Testis (tissue), 3 donors: ENCODE results near the gene BNC2. TPM values are rescaled to one million over a fixed set of nuclear protein-coding genes. Genes with fewer than 3 reads are reported as not detected.

Source experiments
- DNase-seq: peaks from one replicate; pipeline ENCODE4 v3.0.0-alpha.2; 2019
- H3K27ac ChIP-seq, 2 donors: fragments of 200-600 bp; sonication (generic); one replicate each; pipeline ENCODE4 v1.5.1; 2019
- H3K27me3 ChIP-seq: fragments of 200-600 bp; sonication (generic); one replicate; pipeline ENCODE4 v1.5.1; 2019
- H3K36me3 ChIP-seq: fragments of 200-600 bp; sonication (generic); one replicate; pipeline ENCODE4 v1.5.1; 2017; ENCODE audit warnings: low read depth; ENCODE audit errors: missing control alignments
- H3K4me1 ChIP-seq: fragments of 200-600 bp; sonication (generic); one replicate; pipeline ENCODE4 v1.5.1; 2019
- H3K4me3 ChIP-seq, 2 donors: fragments of 200-600 bp; sonication (generic); one replicate each; pipeline ENCODE4 v1.5.1; 2017 to 2019
- H3K9me3 ChIP-seq: fragments of 200-600 bp; sonication (generic); one replicate; pipeline ENCODE4 v1.5.1; 2017
- CTCF ChIP-seq, 3 experiments: fragments of 450-650 bp in 2 of 3; fragments of 200-600 bp in 1 of 3; sonication (generic) in 1 of 3; IDR thresholded peaks; one replicate each; pipeline ENCODE4 v1.5.1; 2016 to 2019; ENCODE audit warnings: antibody characterized with exemption in 3 of 3, mild to moderate bottlenecking in 2 of 3, moderate library complexity in 1 of 3
- POLR2A ChIP-seq: fragments of 450-650 bp; IDR thresholded peaks from one replicate; pipeline ENCODE4 v1.6.1; 2017; ENCODE audit warnings: antibody characterized with exemption, mild to moderate bottlenecking, moderate library complexity
- WGBS, 2 donors: methylation state at CpG; one replicate each; pipeline ENCODE4 v1.1.5; 2018; 5-methylcytosine and 5-hydroxymethylcytosine counted together
- intact Hi-C: fragments of 100-400 bp; cut with DNase I; formaldehyde crosslinking; loops from one replicate; pipeline ENCODE4 v1.15.1; 2023; ENCODE audit warnings: low total_unique reads
- polyA plus RNA-seq: library from polyadenylated mRNA; stranded (reverse); fragments of 350-450 nt; fragmentation: Illumina TruSeq; extraction: RNeasy Lipid Tissue Mini Kit (QIAGEN cat#74804); gene quantifications from one replicate; pipeline ENCODE4 v1.2.3, GENCODE V29; 2014; ENCODE audit warnings: low read depth, low replicate concordance; ENCODE audit not compliant: insufficient read depth
- total RNA-seq, 2 donors: library from RNA; depleted of rRNA; stranded (reverse); fragments of >200 nt; gene quantifications; one replicate each; pipeline ENCODE4 v1.2.3, GENCODE V29; 2016

Gene BNC2
- total and polyA plus RNA-seq, 3 donors from 2014 or later = 14.6 to 35.2 (median 32.0) TPM

DNA sequence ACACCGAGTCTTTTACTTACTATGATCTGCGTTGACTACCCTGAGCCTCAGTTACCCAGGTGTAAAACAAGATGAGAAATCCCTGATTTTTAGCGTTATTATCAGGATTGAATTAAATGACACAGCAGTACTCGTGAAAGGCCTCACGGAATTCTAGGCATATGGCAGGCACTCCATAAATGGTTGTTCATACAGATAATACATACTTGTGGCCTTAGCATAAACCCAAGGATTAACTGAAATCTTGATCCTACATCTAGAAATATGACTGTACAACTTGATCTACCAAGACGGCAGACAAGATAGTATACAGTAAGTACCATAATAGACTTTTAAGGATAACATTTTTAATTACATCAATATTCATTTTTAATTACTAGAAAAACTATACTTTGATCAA, 409.8 kb downstream of the BNC2 start:
- Histone ChIP-seq H3K9me3 (no peaks in the 10 kb centered on the region), H3K36me3 (no peaks in the 10 kb centered on the region), H3K4me3 (no peak overlapping the region), H3K4me1 (no peaks in the 10 kb centered on the region), H3K27me3 (no peaks in the 10 kb centered on the region), H3K27ac (no peak overlapping the region)
- 94 to 96% methylated on average over 6 of the region's 6 CpGs for WGBS, 2 donors
- TF ChIP-seq CTCF (IDR thresholded peaks at IDR 0.05) (no peak), POLR2A (no peak)
- no peak for DNase-seq
- intact Hi-C loops = no loop called here

DNA sequence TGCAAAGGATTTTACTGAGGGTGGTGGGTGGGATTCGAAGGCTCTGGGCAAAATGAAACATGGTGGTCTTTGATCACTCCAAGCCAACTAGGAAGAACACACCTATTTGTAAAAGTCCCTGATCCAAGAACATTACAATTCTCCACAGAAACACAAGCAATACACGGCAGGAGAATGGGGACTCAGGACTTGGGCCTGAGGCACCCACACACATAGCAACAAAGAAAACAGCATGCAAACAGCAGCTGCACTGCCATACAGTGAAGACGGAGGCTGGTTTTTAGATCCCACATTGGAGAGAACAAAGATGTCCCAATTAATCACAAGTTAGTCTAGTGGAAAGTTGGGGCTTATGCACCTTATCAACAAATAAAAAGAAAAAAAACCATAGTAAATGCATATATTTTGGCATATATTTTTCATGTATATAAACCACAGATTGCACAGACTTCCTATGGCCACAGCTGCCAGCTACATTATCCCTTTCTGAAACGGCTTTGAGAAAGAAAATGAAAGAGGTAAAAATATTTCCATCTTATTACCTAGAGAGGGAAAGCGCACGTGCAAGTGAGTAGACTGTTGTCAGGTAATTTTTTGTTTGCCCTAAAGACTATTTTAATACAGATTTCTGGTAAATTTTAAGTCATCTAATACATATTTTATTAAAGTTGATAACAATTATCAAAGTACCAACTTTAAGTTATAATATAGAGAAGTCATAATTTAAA, 410.9 kb downstream of the BNC2 start:
- TF ChIP-seq POLR2A = no peak
- TF ChIP-seq CTCF (IDR thresholded peaks at IDR 0.05) = no peak
- H3K27me3 ChIP-seq = no peaks in the 10 kb centered on the region
- 75 to 82% methylated on average over 6 of the region's 6 CpGs for WGBS, 2 donors
- no peak overlapping the region for H3K4me3 ChIP-seq
- H3K36me3 ChIP-seq = no peaks in the 10 kb centered on the region
- H3K27ac ChIP-seq = no peak overlapping the region
- DNase-seq = no peak
- H3K9me3 ChIP-seq = no peaks in the 10 kb centered on the region
- H3K4me1 ChIP-seq = no peaks in the 10 kb centered on the region
- intact Hi-C loops = no loop called here

DNA sequence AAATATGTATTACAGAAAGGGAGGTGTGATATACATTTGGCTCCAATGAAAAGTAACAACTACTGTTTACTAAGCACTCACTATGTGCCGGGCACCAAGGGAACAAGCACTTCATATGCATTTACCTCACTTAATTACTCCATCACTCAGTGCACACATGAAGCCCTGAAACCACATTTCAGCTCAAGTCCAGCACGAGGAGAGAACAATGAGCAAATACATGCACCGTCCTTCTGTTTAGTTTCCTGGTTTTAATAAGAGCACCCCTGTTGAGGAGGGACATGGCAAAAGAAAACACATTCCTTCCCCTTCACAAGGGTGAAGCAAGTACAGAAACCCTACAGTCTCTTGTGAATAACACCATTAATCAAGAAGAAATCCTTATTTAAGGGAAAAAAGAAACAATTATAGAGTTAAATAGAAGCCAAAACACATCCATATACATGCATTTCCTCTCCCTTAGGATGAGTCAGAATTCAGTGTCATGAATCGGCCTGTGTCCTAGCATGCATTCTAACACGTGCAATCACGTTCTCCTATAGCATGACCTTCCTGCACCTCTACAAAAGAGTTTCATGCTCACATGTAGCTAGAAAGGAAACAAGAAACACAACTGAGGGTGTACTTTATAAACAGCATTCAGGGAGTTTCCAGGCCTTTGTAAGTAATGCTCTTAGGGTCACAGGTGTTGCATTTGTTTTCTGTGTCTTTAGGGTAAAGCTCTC, 411.6 kb downstream of the BNC2 start:
- 53 to 56% methylated on average over 6 of the region's 6 CpGs for WGBS, 2 donors
- H3K27ac ChIP-seq = no peak overlapping the region
- DNase-seq = no peak
- intact Hi-C loops = no loop called here
- no peaks in the 10 kb centered on the region for H3K27me3 ChIP-seq
- H3K4me3 ChIP-seq = no peak overlapping the region
- no peaks in the 10 kb centered on the region for H3K9me3 ChIP-seq
- no peaks in the 10 kb centered on the region for H3K4me1 ChIP-seq
- TF ChIP-seq POLR2A (no peak), CTCF (IDR thresholded peaks at IDR 0.05) (no peak)
- H3K36me3 ChIP-seq = no peaks in the 10 kb centered on the region

DNA sequence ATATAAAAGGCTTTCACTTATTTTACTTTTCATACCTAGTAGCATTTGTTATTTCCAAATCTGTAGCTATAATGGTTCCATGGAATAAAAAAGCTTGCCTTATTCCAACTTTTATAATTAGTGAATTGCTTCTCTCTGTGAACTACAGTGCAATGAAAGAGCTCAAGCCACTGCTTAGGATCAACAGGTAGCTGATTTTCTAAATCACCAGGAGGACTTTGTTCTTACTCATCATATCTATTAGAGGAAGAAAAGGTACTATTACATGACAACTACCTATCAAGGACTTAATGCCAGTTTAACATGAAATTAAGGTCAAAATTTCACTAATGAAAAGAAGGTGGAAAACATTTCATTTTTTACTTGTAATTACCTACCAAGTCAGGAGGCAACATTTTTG, 414.6 kb downstream of the BNC2 start:
- no peak for DNase-seq
- Histone ChIP-seq H3K4me3 (no peak overlapping the region), H3K27ac (no peak overlapping the region), H3K36me3 (no peaks in the 10 kb centered on the region), H3K27me3 (no peaks in the 10 kb centered on the region), H3K9me3 (no peaks in the 10 kb centered on the region), H3K4me1 (no peaks in the 10 kb centered on the region)
- intact Hi-C loops = no loop called here
- TF ChIP-seq POLR2A = no peak
- no peak for TF ChIP-seq CTCF (IDR thresholded peaks at IDR 0.05)
